GM18873 (cell line): ENCODE results near the gene RHBDL3.

ENCODE experiments used
- ATAC-seq: cut with Tn5 transposase; IDR thresholded peaks from one replicate; pipeline ENCODE4 v1.9.1; 2021; ENCODE audit warnings: mild to moderate bottlenecking, moderate library complexity, moderate number of reproducible peaks; ENCODE audit not compliant: unreplicated experiment, low FRiP score

Gene RHBDL3

GRCh38 chr17:32355649-32356377 is 90.2 kb downstream of the RHBDL3 start:
- no peak for ATAC-seq

- ATAC-seq = no peak
Observed at GRCh38 chr17:32356378-32356743, 90.7 kb downstream of the RHBDL3 start.

DNA sequence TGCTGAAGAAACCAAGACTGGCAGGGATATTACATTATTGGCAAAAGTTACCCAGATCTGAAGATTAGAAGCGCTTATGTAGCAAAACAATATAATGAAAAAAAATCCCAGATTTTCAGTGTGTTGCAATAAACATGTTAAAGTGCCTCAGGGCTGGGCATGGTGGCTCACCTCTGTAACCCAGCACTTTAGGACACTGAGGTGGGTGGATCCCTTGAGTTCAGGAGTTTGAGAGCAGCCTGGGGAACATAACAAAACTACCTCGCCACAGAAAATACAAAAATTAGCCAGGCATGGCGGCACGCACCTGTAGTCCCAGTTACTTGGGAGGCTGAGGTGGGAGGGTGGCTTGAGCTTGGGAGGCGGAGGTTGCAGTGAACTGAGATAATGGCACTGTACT is 91.1 kb downstream of the RHBDL3 start:
- no peak for ATAC-seq

DNA sequence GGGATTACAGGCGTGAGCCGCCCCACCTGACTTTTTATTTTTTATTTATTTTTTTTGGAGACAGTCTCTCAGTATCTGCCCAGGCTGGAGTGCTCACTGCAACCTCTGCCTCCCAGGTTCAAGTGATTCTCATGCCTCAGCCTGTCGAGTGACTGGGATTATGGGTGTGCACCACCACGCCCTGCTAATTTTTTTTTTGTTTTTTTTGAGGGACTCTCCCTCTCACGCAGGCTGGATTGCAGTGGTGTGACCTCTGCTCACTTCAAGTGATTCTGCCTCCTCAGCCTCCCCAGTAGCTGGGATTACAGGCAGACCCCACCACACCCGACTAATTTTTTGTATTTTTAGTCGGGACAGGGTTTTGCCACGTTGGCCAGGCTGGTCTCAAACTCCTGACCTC is 92.0 kb downstream of the RHBDL3 start:
- no peak for ATAC-seq

DNA sequence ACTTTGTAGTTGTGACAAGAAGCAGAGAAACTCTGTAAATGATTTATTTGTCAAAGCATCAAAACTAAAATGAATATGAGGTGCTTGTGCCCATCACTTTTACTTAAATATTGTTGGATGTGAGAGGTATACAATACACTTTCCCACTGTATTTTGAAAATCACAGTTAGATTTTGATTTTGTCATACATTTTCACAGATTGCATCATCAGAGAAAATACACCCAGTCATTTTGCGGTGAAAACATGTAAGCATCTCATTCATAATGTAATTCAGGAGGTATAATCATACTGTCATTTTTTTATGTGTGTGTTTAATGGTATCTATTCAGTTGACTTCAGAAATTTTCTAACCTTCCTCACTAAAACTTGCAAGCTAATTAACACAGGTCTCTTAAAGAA is 95.6 kb downstream of the RHBDL3 start:
- no peak for ATAC-seq

DNA sequence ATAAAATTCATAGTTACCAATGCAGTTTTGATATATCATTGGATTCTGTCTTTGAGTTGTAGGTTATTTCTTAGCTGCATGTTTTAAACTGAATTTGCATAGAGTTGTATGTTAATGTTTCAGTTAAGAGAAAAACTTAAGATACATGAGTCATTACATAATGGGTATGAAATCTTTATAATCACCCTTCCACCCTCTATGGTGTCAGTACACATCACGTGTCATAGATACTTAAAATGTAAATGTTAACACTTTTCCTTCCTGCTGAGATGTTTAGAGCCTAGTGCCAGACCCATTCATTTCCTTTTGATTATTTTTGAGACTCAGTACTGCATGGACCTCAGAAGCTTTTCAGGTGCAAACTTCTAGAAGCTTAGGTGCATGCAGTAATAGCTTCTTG is 104.8 kb downstream of the RHBDL3 start:
- ATAC-seq = no peak
